Stimulated activated CD8-positive, alpha-beta memory T cell treated with anti-CD3 and anti-CD28 coated beads, Interleukin-4, amount 100 ng/mL, for 48 hours (primary cell): ENCODE data around the gene SNRNP40.

Experiments used
- DNase-seq: peaks from one replicate; pipeline ENCODE4 v3.0.0-alpha.2; 2020

Gene SNRNP40

GRCh38 chr1:31228986-31229385, 67.6 kb downstream of the SNRNP40 start:
- DNase-seq: no peak

- DNase-seq: no peak
These were observed 68.6 kb downstream of the SNRNP40 start for GRCh38 chr1:31227891-31228568.

GRCh38 chr1:31224068-31224467, 72.5 kb downstream of the SNRNP40 start:
- no peak for DNase-seq

- DNase-seq: no peak
These were observed 74.4 kb downstream of the SNRNP40 start for GRCh38 chr1:31222176-31222575.

- DNase-seq: no peak
These were observed 75.5 kb downstream of the SNRNP40 start for GRCh38 chr1:31221072-31221471.

- no peak for DNase-seq
These were observed 77.1 kb downstream of the SNRNP40 start for GRCh38 chr1:31219489-31219888.

- DNase-seq: no peak
These were observed 77.9 kb downstream of the SNRNP40 start for GRCh38 chr1:31218705-31219104.

GRCh38 chr1:31216016-31216415, 80.6 kb downstream of the SNRNP40 start:
- no peak for DNase-seq

- DNase-seq: no peak
These were observed 81.5 kb downstream of the SNRNP40 start for GRCh38 chr1:31215065-31215570.

- DNase-seq: no peak
These were observed 82.1 kb downstream of the SNRNP40 start for GRCh38 chr1:31214316-31215064.
